Measurements from ENCODE around the gene ACRBP.

DNA sequence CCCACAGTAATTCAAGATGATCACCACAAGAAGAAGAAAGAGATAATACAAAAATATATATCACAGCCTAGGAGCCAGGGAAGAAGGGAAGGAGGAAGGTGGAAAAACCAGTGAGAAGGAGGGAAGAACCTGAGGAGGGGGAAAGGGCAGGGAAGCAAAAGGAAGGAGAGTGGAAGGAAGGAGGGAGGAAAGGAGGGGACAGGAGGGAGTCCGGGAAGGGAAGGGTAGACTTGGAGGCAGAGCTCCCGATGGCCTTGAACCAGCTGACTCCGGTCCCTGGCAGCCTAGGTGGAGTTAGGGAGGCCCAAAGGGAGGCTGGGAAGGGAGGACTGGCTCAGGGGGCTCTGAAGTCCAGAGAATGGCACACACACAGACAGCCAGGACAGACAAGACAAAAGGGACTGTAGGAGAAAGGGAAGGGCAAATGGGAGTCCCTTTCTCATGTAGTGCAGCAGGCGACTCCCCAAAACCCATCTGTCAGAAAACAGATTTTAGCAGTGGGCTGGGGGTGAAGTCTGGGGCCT, 46.7 kb upstream of the ACRBP start:
- no peak for TF ChIP-seq TOX (CRISPR knock-in tag; IDR thresholded peaks at IDR 0.05; ENCODE audit: borderline replicate concordance)
- TF ChIP-seq, protein P1, sequence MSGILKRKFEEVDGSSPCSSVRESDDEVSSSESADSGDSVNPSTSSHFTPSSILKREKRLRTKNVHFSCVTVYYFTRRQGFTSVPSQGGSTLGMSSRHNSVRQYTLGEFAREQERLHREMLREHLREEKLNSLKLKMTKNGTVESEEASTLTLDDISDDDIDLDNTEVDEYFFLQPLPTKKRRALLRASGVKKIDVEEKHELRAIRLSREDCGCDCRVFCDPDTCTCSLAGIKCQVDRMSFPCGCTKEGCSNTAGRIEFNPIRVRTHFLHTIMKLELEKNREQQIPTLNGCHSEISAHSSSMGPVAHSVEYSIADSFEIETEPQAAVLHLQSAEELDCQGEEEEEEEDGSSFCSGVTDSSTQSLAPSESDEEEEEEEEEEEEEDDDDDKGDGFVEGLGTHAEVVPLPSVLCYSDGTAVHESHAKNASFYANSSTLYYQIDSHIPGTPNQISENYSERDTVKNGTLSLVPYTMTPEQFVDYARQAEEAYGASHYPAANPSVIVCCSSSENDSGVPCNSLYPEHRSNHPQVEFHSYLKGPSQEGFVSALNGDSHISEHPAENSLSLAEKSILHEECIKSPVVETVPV (CRISPR knock-in tag; IDR thresholded peaks at IDR 0.05) = no peak
- no peak for TF ChIP-seq ZFP30 (CRISPR knock-in tag; IDR thresholded peaks at IDR 0.05)
- TF ChIP-seq, protein P2, sequence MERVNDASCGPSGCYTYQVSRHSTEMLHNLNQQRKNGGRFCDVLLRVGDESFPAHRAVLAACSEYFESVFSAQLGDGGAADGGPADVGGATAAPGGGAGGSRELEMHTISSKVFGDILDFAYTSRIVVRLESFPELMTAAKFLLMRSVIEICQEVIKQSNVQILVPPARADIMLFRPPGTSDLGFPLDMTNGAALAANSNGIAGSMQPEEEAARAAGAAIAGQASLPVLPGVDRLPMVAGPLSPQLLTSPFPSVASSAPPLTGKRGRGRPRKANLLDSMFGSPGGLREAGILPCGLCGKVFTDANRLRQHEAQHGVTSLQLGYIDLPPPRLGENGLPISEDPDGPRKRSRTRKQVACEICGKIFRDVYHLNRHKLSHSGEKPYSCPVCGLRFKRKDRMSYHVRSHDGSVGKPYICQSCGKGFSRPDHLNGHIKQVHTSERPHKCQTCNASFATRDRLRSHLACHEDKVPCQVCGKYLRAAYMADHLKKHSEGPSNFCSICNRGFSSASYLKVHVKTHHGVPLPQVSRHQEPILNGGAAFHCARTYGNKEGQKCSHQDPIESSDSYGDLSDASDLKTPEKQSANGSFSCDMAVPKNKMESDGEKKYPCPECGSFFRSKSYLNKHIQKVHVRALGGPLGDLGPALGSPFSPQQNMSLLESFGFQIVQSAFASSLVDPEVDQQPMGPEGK (CRISPR knock-in tag; IDR thresholded peaks at IDR 0.05; ENCODE audit: borderline replicate concordance) = no peak

All from SK-N-SH treated with all-trans-retinoic acid at 6 μM for 48 hours (cell line).